CD4-positive, alpha-beta T cell treated with Interleukin-6 at 100 ng/mL for 8 hours (primary cell): ENCODE data around the gene MALT1.
"Not testable (repeated sequence)": the region's sequence is repeated elsewhere in the genome, so short reads cannot be mapped to it uniquely, and the experiment has no call there.

ENCODE experiments used
- DNase-seq: peaks from one replicate; pipeline ENCODE4 v3.0.0-alpha.2; 2020; ENCODE audit warnings: mixed read lengths, low spot score

Gene MALT1, protein sequence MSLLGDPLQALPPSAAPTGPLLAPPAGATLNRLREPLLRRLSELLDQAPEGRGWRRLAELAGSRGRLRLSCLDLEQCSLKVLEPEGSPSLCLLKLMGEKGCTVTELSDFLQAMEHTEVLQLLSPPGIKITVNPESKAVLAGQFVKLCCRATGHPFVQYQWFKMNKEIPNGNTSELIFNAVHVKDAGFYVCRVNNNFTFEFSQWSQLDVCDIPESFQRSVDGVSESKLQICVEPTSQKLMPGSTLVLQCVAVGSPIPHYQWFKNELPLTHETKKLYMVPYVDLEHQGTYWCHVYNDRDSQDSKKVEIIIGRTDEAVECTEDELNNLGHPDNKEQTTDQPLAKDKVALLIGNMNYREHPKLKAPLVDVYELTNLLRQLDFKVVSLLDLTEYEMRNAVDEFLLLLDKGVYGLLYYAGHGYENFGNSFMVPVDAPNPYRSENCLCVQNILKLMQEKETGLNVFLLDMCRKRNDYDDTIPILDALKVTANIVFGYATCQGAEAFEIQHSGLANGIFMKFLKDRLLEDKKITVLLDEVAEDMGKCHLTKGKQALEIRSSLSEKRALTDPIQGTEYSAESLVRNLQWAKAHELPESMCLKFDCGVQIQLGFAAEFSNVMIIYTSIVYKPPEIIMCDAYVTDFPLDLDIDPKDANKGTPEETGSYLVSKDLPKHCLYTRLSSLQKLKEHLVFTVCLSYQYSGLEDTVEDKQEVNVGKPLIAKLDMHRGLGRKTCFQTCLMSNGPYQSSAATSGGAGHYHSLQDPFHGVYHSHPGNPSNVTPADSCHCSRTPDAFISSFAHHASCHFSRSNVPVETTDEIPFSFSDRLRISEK

DNA sequence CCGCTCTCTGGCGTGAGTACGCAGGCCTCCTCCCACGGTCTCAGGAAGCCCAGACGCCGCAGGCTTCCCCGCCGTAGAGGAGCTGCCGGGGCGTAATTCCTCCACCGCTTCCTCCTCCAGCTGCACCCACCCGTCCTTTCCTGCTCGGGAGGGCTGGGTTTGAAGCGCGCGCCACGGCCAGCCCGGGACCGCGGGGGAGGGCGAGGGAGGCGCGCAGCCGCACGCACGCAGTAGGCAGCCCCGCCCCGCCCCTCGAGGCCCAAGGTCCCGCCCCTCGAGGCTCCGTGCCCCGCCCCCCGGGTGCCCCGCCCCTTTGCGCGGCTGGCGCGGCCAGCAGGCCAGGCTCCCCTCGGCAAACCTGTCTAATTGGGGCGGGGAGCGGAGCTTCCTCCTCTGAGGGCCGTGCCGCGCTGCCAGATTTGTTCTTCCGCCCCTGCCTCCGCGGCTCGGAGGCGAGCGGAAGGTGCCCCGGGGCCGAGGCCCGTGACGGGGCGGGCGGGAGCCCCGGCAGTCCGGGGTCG is at the start of gene MALT1:
MALT1 (plus strand) TSS at position 355 of the 521 bp plus-strand sequence. CDS start 179 bp downstream, outside the sequence.
- DNase-seq: peak; percentile 95

DNA sequence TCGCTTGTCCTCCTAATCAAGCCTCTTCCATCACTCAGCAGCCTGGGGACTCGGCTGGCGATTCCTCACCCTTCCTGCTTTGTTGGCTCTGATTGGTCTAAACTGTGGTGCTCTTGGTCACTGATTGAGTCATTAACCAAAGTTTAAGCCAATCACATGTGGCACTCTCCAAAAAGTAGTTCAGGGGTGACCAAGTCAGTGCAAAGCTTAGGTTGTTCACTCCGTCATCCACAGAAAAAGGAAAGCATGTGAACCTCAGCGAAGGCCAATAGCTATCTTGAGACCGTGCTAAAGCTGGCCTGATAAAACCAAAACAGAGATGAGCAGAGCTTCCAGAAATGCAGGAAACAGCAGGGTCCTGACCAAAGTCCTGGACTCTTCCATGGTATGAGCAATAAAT is 47.3 kb upstream of the MALT1 start:
- DNase-seq: no peak

DNA sequence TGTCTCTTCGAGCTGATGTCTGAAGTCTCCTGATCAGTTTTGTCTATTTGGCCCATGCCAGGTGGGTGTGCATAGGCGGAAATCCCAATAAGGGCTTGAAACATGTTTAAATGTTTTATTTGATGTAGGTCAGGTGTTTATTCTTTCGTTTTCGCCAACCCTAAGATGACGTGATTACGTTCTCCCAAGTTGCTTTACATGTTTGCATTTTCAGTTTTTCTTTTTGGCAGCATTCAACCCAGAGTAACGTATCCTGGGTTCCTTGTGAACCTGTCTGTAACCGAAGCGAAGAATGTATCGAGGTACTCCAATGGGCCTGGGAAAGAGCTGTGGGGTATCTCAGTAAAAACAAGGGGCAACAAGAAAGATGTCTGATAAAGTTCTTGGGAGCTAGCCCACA is 45.4 kb upstream of the MALT1 start:
- DNase-seq: no peak

DNA sequence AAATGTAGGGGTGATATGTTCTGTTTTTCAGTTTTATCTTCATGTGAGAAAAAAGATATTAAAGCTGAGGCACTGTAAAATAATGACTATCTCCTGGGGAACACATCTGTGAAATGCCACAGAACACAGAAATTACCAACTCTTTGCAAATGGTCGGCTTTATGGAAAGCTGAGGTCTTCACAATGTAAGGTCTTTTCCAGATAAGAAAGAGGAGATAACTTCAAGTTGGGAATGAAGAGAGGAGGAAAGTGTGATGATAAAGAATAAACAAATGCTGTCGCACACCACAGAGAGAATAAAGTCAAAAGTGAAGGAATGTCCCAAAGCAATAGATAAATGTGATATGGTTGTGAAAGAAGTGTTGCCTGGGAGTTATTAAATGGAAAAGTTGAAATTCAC is 41.2 kb upstream of the MALT1 start:
- no peak for DNase-seq

GRCh38 chr18:58631301-58631700 is 40.0 kb upstream of the MALT1 start:
- no peak for DNase-seq

DNA sequence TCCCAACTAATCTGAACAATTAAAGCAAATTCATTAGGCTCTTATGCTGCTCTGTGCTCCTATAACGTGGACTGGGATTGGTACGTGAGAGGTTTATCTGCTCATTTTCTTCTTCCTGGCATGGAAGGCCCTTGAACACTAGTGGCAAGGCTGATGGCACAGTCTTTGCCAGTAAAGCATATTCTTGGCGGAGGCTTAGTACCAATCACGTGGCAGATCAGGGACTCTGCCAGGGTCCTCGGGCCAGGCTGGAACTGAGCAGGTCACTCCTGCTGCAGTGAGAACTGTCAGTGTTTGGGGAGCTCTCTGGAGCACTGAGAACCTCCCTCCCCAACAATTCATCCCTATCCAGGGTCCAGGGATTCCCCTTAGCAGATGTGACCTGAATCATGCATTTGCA is 38.7 kb upstream of the MALT1 start:
- no peak for DNase-seq

DNA sequence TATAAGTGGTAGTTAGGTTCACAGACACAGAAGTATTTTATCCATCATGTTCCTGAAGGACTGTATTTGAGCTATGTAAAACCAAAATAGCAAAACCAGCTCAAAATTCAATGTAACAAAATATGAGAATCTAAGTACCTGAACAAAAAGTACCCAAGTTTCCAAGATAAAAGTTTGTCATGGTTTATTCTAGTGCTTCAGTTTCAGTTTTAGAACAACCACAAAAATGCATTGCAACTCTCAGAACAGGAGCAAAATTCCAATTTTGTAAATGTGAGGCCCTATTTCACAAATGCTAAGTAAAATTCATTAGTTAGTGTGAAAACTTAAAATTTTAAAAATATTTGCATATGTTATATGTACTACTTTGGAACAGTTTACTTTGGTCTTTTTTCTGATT is 37.4 kb upstream of the MALT1 start:
- DNase-seq: no peak

DNA sequence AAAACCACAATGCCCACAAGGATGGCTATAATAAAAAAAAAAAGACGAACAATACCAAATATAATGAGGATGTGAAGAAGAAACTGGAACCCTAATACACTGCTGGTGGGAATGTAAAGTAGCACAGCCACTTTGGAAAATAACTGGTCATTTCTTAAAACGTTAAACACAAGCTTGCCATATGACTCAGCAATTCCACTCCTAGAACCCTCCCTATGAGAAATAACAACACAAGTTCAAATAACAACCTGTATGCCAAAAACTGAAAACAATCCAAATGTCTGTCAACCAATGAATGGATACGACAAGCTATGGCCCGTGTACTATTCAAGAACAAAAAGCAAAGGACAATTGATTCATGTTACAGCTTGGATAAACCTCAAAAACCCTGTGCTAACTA is 35.4 kb upstream of the MALT1 start:
- no peak for DNase-seq

GRCh38 chr18:58637197-58637596 is 34.1 kb upstream of the MALT1 start:
- DNase-seq: no peak

GRCh38 chr18:58637946-58638345 is 33.3 kb upstream of the MALT1 start:
- DNase-seq: no peak

DNA sequence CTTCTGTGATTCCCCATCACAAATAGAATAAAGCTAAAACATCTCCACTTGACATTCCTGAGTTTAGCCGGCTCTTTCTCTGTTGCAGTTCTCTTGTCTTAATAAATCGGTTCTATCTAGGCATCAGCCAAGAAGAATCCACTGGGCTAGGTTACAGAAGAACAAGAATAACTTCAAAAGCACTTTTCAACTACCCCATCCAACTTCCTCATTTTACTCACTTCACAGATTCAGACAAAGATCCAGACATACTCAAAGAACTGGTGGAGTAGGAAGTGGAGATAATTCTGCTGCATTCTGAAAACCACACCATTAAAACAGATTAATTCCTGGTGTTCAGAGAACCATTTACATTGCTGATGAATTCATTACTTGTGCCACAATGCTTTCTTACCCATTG is 32.8 kb upstream of the MALT1 start:
- no peak for DNase-seq

GRCh38 chr18:58639237-58639636 is 32.0 kb upstream of the MALT1 start:
- no peak for DNase-seq

DNA sequence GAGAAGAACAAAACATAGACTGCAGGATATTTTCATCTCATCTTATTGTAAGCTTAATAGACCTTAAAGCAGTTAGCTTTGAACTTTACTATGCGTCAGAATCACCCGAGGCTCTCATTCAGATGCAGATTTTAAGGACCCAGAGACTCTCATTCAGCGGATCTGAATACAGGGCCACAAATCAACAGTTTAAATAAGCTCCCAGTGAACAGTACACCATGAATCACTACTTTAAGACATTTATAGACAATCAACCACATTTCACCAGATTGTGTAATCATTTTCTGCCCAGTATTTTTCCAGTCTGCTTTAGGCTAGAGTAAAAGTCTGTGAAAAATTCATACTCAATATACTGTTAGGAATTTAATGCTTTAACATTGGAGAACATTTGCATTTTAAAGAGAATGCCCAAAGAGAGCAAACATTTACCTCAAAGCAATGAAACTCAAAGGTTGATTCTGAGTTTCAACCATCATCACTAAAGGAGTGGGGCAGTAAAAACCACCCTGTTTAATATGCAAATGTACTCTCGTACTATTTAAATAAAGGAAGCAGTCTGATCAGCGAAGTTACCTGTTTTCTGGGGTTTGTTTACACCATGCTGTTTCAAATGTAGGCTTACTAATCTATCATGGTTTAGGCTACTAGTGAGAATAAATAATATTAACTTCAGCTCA is 31.4 kb upstream of the MALT1 start:
- no peak for DNase-seq

DNA sequence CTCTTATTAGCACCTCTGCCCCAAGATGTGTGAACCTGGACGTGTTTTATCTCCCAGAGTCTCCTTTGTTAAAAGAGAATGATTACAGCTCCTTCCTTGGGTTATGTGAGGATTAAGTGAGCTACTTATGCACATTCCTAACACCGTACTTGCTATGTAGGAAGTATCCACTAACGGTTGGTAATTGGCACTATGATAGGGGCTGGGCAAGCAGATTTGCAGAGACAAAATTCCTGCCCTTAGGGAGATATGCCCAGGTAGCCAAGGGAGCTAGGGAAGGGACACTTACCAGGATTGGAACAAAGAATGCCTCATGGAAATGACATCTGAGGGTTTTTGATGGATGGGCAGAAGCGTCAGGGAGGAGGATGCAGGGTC is 30.8 kb upstream of the MALT1 start:
- no peak for DNase-seq

- no peak for DNase-seq
These were observed 30.2 kb upstream of the MALT1 start for GRCh38 chr18:58640891-58641610.

GRCh38 chr18:58643557-58643956 is 27.7 kb upstream of the MALT1 start:
- not testable (repeated sequence) for DNase-seq

DNA sequence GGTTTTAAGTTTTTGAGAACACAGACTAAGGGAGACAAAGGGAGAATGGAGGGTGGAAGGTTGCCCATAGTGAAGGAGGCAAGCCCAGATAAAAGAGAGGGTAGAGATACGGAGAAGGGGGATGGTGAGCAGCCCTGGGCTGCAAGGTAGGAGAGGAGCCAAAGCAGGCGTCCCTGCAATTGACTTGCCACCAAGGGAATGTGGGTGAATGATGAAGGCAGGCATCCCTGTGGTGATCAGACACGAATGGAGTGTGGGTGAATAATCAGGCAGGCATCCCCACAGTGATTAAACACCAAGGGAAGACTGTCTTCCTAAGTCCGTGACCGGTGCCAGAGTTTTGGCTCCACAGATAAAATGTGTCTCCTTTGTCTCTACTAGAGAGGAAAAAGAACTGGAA is 25.9 kb upstream of the MALT1 start:
- no peak for DNase-seq

DNA sequence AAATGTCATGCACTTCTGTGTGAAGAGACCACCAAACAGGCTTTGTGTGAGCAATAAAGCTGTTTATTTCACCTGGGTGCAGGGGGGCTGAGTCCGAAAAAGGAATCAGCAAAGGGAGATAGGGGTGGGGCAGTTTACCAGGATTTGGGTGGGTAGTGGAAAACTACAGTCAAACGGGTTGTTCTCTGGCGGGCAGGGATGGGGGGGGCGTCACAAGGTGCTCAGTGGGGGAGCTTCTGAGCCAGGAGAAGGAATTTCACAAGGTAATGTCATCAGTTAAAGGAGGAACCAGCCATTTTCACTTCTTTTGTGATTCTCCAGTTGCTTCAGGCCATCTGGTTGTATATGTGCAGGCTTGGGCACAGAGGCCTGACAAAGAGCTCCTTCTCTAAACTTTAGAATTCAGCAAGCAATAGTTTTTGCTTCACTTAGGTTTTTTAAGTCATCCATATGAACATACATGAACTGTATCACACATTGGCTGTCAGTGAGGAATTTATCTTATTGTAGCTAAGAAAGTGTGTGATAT is 24.9 kb upstream of the MALT1 start:
- no peak for DNase-seq

DNA sequence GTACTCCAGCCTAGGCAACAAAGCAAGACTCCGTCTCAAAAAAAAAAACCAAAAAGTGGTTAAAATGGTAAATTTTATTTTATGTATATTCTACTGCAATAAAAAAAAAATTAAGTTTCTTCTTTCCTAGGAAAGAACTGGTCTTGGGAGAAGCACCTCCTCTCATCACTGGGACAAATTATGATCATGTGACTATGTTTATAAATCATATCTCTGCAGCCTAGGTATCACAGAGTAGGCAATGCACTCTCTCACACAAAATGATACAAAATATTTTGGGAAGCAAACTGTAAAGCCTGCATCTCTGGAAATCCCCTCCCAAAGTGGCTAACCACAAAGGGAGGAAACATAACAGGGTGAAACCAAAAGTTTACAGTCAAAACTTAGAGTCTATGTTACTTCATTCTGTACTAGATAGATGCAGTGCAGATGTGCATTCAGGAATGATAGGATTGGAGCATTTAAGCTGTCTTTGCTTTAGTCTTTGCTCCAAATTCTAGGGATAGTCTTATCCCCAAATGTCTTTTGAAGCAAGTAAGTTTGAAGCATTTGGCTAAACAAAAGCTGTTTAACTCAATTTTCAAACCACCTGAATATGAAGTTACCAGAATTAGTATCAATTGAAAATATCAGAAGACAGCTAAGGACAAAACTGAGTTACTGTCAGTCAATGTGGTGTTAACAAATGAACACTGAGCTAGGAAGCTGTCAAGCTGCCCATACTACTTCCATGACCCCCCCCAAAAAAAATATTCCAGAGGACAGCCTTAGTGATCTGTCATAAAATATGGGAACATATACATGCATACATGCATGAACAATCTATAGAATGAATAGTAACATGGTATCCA is 21.1 kb upstream of the MALT1 start:
- peak; percentile 54 for DNase-seq

DNA sequence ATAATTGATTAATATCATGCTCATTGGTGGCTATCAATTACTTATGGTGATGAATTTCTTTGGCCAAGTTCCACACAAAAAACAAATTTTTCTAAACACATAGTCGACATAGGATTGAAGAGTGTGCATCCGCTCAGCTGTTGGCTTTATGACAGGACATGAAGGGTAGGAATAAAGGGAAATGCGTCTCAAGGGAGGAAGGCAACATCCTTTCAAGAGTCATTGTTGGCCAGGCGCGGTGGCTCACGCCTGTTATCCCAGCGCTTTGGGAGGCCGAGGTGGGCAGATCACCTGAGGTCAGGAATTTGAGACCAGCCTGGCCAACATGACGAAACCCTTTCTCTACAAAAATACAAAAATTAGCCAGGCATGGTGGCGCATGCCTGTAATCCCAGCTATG is 20.4 kb upstream of the MALT1 start:
- DNase-seq: not testable (repeated sequence)
